ENCODE results near the gene TNC. TPM values are rescaled to one million over a fixed set of nuclear protein-coding genes. Genes with fewer than 3 reads are reported as not detected.

The TNC gene
- total RNA-seq, 6 experiments from 2014 or later, result 51.6 to 86.3 (median 70.4) TPM

DNA sequence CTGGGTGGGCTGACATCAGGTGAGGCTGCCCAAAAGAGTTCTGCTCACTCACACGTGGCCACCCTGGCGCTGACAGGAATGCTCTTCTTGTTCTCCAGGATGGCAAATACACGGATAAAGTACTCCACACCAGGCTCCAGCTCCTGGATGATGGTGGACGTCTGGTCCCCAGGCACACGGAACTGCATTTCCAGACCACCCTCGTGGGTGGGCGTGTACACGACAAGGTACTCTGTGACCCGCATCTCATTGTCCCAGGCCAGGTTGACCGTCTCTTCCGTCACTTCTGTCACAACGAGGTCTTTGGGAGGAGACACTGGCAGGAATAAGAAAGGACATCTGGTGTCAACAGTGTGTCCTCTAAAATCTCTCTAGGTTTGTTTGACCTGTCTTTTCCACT, 33.8 kb downstream of the TNC start:
- Mint-ChIP-seq H3K9me3 (no peaks in the 10 kb centered on the region), H3K36me3 (ENCODE audit: low read depth) (peaks cover 63% of the 10 kb centered on the region), H3K27ac (no peak overlapping the region), H3K27me3 (ENCODE audit: insufficient read depth) (no peaks in the 10 kb centered on the region), H3K4me3 (no peak overlapping the region), H3K4me1 (ENCODE audit: low read depth) (peaks cover 16% of the 10 kb centered on the region)
- TF ChIP-seq, protein P1, sequence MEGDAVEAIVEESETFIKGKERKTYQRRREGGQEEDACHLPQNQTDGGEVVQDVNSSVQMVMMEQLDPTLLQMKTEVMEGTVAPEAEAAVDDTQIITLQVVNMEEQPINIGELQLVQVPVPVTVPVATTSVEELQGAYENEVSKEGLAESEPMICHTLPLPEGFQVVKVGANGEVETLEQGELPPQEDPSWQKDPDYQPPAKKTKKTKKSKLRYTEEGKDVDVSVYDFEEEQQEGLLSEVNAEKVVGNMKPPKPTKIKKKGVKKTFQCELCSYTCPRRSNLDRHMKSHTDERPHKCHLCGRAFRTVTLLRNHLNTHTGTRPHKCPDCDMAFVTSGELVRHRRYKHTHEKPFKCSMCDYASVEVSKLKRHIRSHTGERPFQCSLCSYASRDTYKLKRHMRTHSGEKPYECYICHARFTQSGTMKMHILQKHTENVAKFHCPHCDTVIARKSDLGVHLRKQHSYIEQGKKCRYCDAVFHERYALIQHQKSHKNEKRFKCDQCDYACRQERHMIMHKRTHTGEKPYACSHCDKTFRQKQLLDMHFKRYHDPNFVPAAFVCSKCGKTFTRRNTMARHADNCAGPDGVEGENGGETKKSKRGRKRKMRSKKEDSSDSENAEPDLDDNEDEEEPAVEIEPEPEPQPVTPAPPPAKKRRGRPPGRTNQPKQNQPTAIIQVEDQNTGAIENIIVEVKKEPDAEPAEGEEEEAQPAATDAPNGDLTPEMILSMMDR (IDR thresholded peaks at IDR 0.05), result no peak
- no peak for DNase-seq

DNA sequence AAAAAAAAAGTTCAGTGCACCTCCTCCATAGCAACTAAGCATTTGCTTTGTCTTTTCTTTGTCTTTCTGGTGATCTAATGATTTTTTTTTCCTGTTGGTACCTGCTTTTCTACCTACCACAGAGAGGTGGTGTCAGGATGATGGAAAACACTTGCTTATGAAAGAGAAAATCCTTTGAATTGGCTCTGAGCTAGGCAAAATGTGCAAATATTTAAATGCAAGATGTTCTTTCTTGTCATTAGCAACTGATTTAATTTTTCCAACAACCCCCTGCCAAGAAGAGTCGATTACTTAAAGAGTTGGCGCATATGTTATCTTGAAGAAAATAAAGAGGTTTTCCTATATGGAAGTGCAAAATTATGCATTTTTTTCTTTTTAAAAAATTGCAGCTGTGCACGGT, 37.7 kb downstream of the TNC start:
- Mint-ChIP-seq H3K4me1 (ENCODE audit: low read depth) (no peaks in the 10 kb centered on the region), H3K36me3 (ENCODE audit: low read depth) (peaks cover 50% of the 10 kb centered on the region), H3K4me3 (no peak overlapping the region), H3K27ac (no peak overlapping the region), H3K27me3 (ENCODE audit: insufficient read depth) (no peaks in the 10 kb centered on the region), H3K9me3 (no peaks in the 10 kb centered on the region)
- no peak for DNase-seq
- TF ChIP-seq, protein P1 (IDR thresholded peaks at IDR 0.05), result no peak

DNA sequence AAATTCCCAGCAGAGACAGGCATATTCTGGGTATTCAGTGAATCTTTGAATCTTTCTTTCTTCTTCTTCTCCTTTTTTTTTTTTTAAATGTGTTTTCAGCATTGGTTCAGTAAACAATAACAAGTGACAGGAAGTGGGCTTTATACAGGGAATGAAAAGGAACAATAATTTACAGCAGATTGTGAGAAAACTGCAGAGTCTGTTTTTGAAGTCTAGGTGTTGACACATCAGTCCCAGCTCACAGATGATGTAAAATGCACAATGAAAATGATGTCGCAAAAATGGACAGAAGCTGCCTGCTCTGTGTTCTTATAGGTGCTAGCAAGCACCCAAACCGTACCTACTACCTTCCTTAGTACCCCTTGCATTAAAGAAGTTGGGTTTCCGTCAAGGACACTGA, 38.8 kb downstream of the TNC start:
- TF ChIP-seq, protein P1 (IDR thresholded peaks at IDR 0.05), result no peak
- H3K9me3 Mint-ChIP-seq, result no peaks in the 10 kb centered on the region
- H3K4me3 Mint-ChIP-seq, result no peak overlapping the region
- H3K27me3 Mint-ChIP-seq (ENCODE audit: insufficient read depth), result no peaks in the 10 kb centered on the region
- DNase-seq, result no peak
- H3K4me1 Mint-ChIP-seq (ENCODE audit: low read depth), result no peaks in the 10 kb centered on the region
- no peak overlapping the region for H3K27ac Mint-ChIP-seq
- H3K36me3 Mint-ChIP-seq (ENCODE audit: low read depth), result peaks cover 43% of the 10 kb centered on the region

DNA sequence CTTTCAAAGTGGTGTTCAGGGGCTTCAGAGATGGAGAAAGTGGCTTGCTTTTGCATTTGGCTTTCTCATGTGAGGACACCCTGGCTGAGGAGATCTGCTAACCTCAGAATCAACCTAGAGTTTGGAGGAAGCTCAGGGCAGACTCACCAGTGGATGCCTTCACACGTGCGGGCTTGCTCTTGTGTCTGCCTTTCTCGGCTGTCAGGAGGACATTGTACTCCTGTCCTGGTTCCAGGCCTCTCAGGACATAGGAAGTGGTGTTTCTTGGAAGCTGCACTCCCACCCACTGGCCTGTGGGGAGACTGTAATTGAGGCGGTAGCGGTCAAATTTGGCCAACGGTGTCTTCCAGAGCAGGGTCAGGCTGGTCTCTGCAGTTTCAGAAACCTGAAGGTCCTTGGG, 44.5 kb downstream of the TNC start:
- no peak overlapping the region for H3K4me3 Mint-ChIP-seq
- no peak overlapping the region for H3K27ac Mint-ChIP-seq
- peaks cover 55% of the 10 kb centered on the region for H3K36me3 Mint-ChIP-seq (ENCODE audit: low read depth)
- no peaks in the 10 kb centered on the region for H3K4me1 Mint-ChIP-seq (ENCODE audit: low read depth)
- no peak for DNase-seq
- H3K27me3 Mint-ChIP-seq (ENCODE audit: insufficient read depth), result no peaks in the 10 kb centered on the region
- TF ChIP-seq, protein P1 (IDR thresholded peaks at IDR 0.05), result no peak
- no peaks in the 10 kb centered on the region for H3K9me3 Mint-ChIP-seq

DNA sequence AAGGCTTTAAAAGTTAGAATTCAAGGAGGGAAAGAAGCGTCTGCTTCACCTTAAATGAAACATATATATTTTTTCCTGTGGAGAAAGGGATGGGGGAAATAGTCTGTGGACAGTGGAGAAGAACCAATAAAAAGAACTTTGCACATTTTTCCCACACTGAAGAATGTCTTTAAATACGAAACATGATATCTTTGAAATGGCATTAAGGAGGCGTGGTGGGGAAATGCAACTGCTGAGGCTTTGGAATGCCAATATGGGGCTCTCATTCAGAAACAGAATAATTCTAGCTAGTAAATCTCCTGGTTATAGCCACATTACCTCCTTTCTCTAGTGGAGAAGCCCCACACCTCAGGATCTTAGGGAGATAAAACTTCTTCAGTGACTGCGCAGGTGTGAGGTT, 46.8 kb downstream of the TNC start:
- H3K36me3 Mint-ChIP-seq (ENCODE audit: low read depth), result peaks cover 58% of the 10 kb centered on the region
- no peaks in the 10 kb centered on the region for H3K9me3 Mint-ChIP-seq
- H3K27me3 Mint-ChIP-seq (ENCODE audit: insufficient read depth), result no peaks in the 10 kb centered on the region
- H3K4me1 Mint-ChIP-seq (ENCODE audit: low read depth), result no peaks in the 10 kb centered on the region
- no peak overlapping the region for H3K27ac Mint-ChIP-seq
- H3K4me3 Mint-ChIP-seq, result no peak overlapping the region
- no peak for DNase-seq
- TF ChIP-seq, protein P1 (IDR thresholded peaks at IDR 0.05), result no peak

- Mint-ChIP-seq H3K4me3 (no peak overlapping the region), H3K4me1 (ENCODE audit: low read depth) (no peaks in the 10 kb centered on the region; the same call in 1 of the 2 replicates), H3K9me3 (no peaks in the 10 kb centered on the region), H3K27ac (no peak overlapping the region), H3K36me3 (ENCODE audit: low read depth) (peaks cover 64% of the 10 kb centered on the region), H3K27me3 (ENCODE audit: insufficient read depth) (no peaks in the 10 kb centered on the region)
- TF ChIP-seq, protein P1 (IDR thresholded peaks at IDR 0.05), result no peak
- no peak for DNase-seq
Measured at GRCh38 chr9:115069771-115070170, 48.2 kb downstream of the TNC start.

Data from HFFc6 (cell line).